ENCODE measurements around the gene VSTM2B. TPM values are rescaled to one million over a fixed set of nuclear protein-coding genes. Genes with fewer than 3 reads are reported as not detected.

The VSTM2B gene
- total RNA-seq, 2 experiments from 2014 or later, result not detected

GRCh38 chr19:29587059-29587458, 61.3 kb downstream of the VSTM2B start:
- DNase-seq, result no peak
- no peak overlapping the region for H3K4me3 Mint-ChIP-seq
- H3K9me3 Mint-ChIP-seq, result peaks cover 2% of the 10 kb centered on the region
- peak overlapping the region; percentile 68 for H3K27ac Mint-ChIP-seq
- H3K4me1 Mint-ChIP-seq, result peaks cover 20% of the 10 kb centered on the region
- peaks cover 17% of the 10 kb centered on the region for H3K27me3 Mint-ChIP-seq
- no peaks in the 10 kb centered on the region for H3K36me3 Mint-ChIP-seq

GRCh38 chr19:29587518-29587986, 61.8 kb downstream of the VSTM2B start:
- peak; percentile 73 for DNase-seq
- Mint-ChIP-seq H3K9me3 (peaks cover 2% of the 10 kb centered on the region), H3K27me3 (peaks cover 20% of the 10 kb centered on the region), H3K4me3 (no peak overlapping the region), H3K36me3 (no peaks in the 10 kb centered on the region), H3K27ac (peak overlapping the region; percentile 68), H3K4me1 (peaks cover 20% of the 10 kb centered on the region)

GRCh38 chr19:29588095-29588494, 62.3 kb downstream of the VSTM2B start:
- no peak overlapping the region for H3K4me3 Mint-ChIP-seq
- no peaks in the 10 kb centered on the region for H3K36me3 Mint-ChIP-seq
- DNase-seq, result no peak
- peaks cover 2% of the 10 kb centered on the region for H3K9me3 Mint-ChIP-seq
- no peak overlapping the region for H3K27ac Mint-ChIP-seq
- peaks cover 23% of the 10 kb centered on the region for H3K27me3 Mint-ChIP-seq
- peaks cover 19% of the 10 kb centered on the region for H3K4me1 Mint-ChIP-seq

- Mint-ChIP-seq H3K27me3 (peaks cover 28% of the 10 kb centered on the region), H3K36me3 (no peaks in the 10 kb centered on the region), H3K27ac (no peak overlapping the region), H3K4me3 (no peak overlapping the region), H3K9me3 (peaks cover 2% of the 10 kb centered on the region), H3K4me1 (peaks cover 10% of the 10 kb centered on the region)
- DNase-seq, result no peak
Measured at GRCh38 chr19:29590278-29590677, 64.5 kb downstream of the VSTM2B start.

GRCh38 chr19:29591670-29592069, 65.9 kb downstream of the VSTM2B start:
- DNase-seq, result no peak
- no peaks in the 10 kb centered on the region for H3K36me3 Mint-ChIP-seq
- peaks cover 36% of the 10 kb centered on the region for H3K27me3 Mint-ChIP-seq
- H3K27ac Mint-ChIP-seq, result no peak overlapping the region
- H3K4me1 Mint-ChIP-seq, result peaks cover 10% of the 10 kb centered on the region
- H3K9me3 Mint-ChIP-seq, result peaks cover 2% of the 10 kb centered on the region
- H3K4me3 Mint-ChIP-seq, result no peak overlapping the region

- no peak overlapping the region for H3K4me3 Mint-ChIP-seq
- peaks cover 2% of the 10 kb centered on the region for H3K9me3 Mint-ChIP-seq
- H3K4me1 Mint-ChIP-seq, result peaks cover 3% of the 10 kb centered on the region
- H3K27me3 Mint-ChIP-seq, result peaks cover 39% of the 10 kb centered on the region
- H3K27ac Mint-ChIP-seq, result no peak overlapping the region
- no peak for DNase-seq
- no peaks in the 10 kb centered on the region for H3K36me3 Mint-ChIP-seq
Measured at GRCh38 chr19:29593869-29594268, 68.1 kb downstream of the VSTM2B start.

- DNase-seq, result no peak
Measured at GRCh38 chr19:29596080-29596727, 70.4 kb downstream of the VSTM2B start.

GRCh38 chr19:29596885-29597525, 71.2 kb downstream of the VSTM2B start:
- peaks cover 3% of the 10 kb centered on the region for H3K4me1 Mint-ChIP-seq
- H3K27ac Mint-ChIP-seq, result no peak overlapping the region
- no peaks in the 10 kb centered on the region for H3K9me3 Mint-ChIP-seq
- peaks cover 29% of the 10 kb centered on the region for H3K27me3 Mint-ChIP-seq
- H3K4me3 Mint-ChIP-seq, result no peak overlapping the region
- no peaks in the 10 kb centered on the region for H3K36me3 Mint-ChIP-seq
- no peak for DNase-seq

More at GRCh38 chr19:29596080-29596727, 70.4 kb downstream of the VSTM2B start:
- Mint-ChIP-seq H3K4me1 (peaks cover 3% of the 10 kb centered on the region), H3K9me3 (no peaks in the 10 kb centered on the region), H3K4me3 (no peak overlapping the region), H3K36me3 (no peaks in the 10 kb centered on the region), H3K27me3 (peaks cover 31% of the 10 kb centered on the region), H3K27ac (no peak overlapping the region)

GRCh38 chr19:29598036-29598435, 72.2 kb downstream of the VSTM2B start:
- peaks cover 23% of the 10 kb centered on the region for H3K27me3 Mint-ChIP-seq
- H3K4me3 Mint-ChIP-seq, result no peak overlapping the region
- no peaks in the 10 kb centered on the region for H3K36me3 Mint-ChIP-seq
- H3K4me1 Mint-ChIP-seq, result peaks cover 3% of the 10 kb centered on the region
- no peak for DNase-seq
- H3K27ac Mint-ChIP-seq, result no peak overlapping the region
- H3K9me3 Mint-ChIP-seq, result no peaks in the 10 kb centered on the region

GRCh38 chr19:29598496-29598895, 72.7 kb downstream of the VSTM2B start:
- H3K36me3 Mint-ChIP-seq, result no peaks in the 10 kb centered on the region
- H3K9me3 Mint-ChIP-seq, result no peaks in the 10 kb centered on the region
- H3K27ac Mint-ChIP-seq, result no peak overlapping the region
- DNase-seq, result no peak
- H3K27me3 Mint-ChIP-seq, result peaks cover 20% of the 10 kb centered on the region
- H3K4me3 Mint-ChIP-seq, result no peak overlapping the region
- H3K4me1 Mint-ChIP-seq, result peaks cover 3% of the 10 kb centered on the region

GRCh38 chr19:29603308-29603707, 77.5 kb downstream of the VSTM2B start:
- no peaks in the 10 kb centered on the region for H3K27me3 Mint-ChIP-seq
- H3K4me3 Mint-ChIP-seq, result no peak overlapping the region
- H3K4me1 Mint-ChIP-seq, result peaks cover 13% of the 10 kb centered on the region
- DNase-seq, result no peak
- no peaks in the 10 kb centered on the region for H3K9me3 Mint-ChIP-seq
- H3K36me3 Mint-ChIP-seq, result no peaks in the 10 kb centered on the region
- no peak overlapping the region for H3K27ac Mint-ChIP-seq

- DNase-seq, result peak; percentile 98
- Mint-ChIP-seq H3K36me3 (peaks cover 5% of the 10 kb centered on the region), H3K27ac (peak within 1 kb of the TSS; percentile 99), H3K27me3 (no peaks in the 10 kb centered on the region), H3K9me3 (no peaks in the 10 kb centered on the region), H3K4me3 (peak within 1 kb of the TSS; percentile 97), H3K4me1 (peaks cover 18% of the 10 kb centered on the region)
Measured at GRCh38 chr19:29605653-29606419, 80.0 kb downstream of the VSTM2B start, which contains the start of gene POP4. Gene POP4, plus strand, starts transcription at chr19:29606283. Its CDS starts 36 bp downstream, at chr19:29606319.

- Mint-ChIP-seq H3K4me3 (peak overlapping the region; percentile 97), H3K27ac (peak overlapping the region; percentile 99), H3K27me3 (no peaks in the 10 kb centered on the region), H3K9me3 (no peaks in the 10 kb centered on the region), H3K4me1 (peaks cover 23% of the 10 kb centered on the region), H3K36me3 (peaks cover 6% of the 10 kb centered on the region)
- no peak for DNase-seq
Measured at GRCh38 chr19:29606420-29606747, 80.6 kb downstream of the VSTM2B start.

GRCh38 chr19:29609636-29610035, 83.8 kb downstream of the VSTM2B start:
- Mint-ChIP-seq H3K4me3 (no peak overlapping the region), H3K36me3 (peaks cover 18% of the 10 kb centered on the region), H3K9me3 (no peaks in the 10 kb centered on the region), H3K27ac (no peak overlapping the region), H3K27me3 (no peaks in the 10 kb centered on the region), H3K4me1 (peaks cover 24% of the 10 kb centered on the region)
- DNase-seq, result no peak

- H3K4me3 Mint-ChIP-seq, result no peak overlapping the region
Measured at GRCh38 chr19:29610213-29610573, 84.4 kb downstream of the VSTM2B start.

More at GRCh38 chr19:29610213-29610573, 84.4 kb downstream of the VSTM2B start:
- peaks cover 21% of the 10 kb centered on the region for H3K4me1 Mint-ChIP-seq
- no peaks in the 10 kb centered on the region for H3K9me3 Mint-ChIP-seq
- peaks cover 20% of the 10 kb centered on the region for H3K36me3 Mint-ChIP-seq
- DNase-seq, result no peak
- no peaks in the 10 kb centered on the region for H3K27me3 Mint-ChIP-seq
- H3K27ac Mint-ChIP-seq, result no peak overlapping the region
